Trophoblast cell (in vitro differentiated cells and primary cell): ENCODE results near the gene ICAM4.

Source experiments
- DNase-seq, 2 donors: peaks; one replicate each; pipeline ENCODE4 v3.0.0-alpha.2; 2016
- H2AFZ ChIP-seq: 2 replicates; pipeline ENCODE4 v1.6.1; 2013; ENCODE audit warnings: low read length, moderate library complexity, mild to moderate bottlenecking; ENCODE audit not compliant: insufficient read depth, poor library complexity
- H2AK5ac ChIP-seq: 2 replicates; pipeline ENCODE4 v1.6.1; 2013; ENCODE audit warnings: mild to moderate bottlenecking, low read length
- H2BK120ac ChIP-seq: 2 replicates; pipeline ENCODE4 v1.6.1; 2013; ENCODE audit warnings: low read length, mild to moderate bottlenecking, moderate library complexity; ENCODE audit not compliant: insufficient read depth, poor library complexity
- H2BK12ac ChIP-seq: 2 replicates; pipeline ENCODE4 v1.6.1; 2013; ENCODE audit warnings: mild to moderate bottlenecking, low read length, moderate library complexity
- H2BK5ac ChIP-seq: 2 replicates; pipeline ENCODE4 v1.6.1; 2013; ENCODE audit warnings: low read length, low read depth, moderate library complexity, mild to moderate bottlenecking; ENCODE audit not compliant: poor library complexity
- H3K14ac ChIP-seq: 2 replicates; pipeline ENCODE4 v1.6.1; 2013; ENCODE audit warnings: mild to moderate bottlenecking, low read length
- H3K18ac ChIP-seq: 2 replicates; pipeline ENCODE4 v1.6.1; 2013; ENCODE audit warnings: mild to moderate bottlenecking, low read length
- H3K23ac ChIP-seq: 2 replicates; pipeline ENCODE4 v1.6.1; 2013; ENCODE audit warnings: low read length
- H3K27ac ChIP-seq: 2 replicates; pipeline ENCODE4 v1.5.1; 2013; ENCODE audit warnings: low read depth, mild to moderate bottlenecking, inconsistent platforms, low read length, moderate library complexity
- H3K27me3 ChIP-seq: 2 replicates; pipeline ENCODE4 v1.6.1; 2013; ENCODE audit warnings: inconsistent platforms, mild to moderate bottlenecking, low read length, moderate library complexity; ENCODE audit not compliant: insufficient read depth
- H3K36me3 ChIP-seq, 2 experiments: 1 replicate in 1 of 2; 2 replicates in 1 of 2; pipeline ENCODE4 v1.6.1; 2013; ENCODE audit warnings: low read length in 2 of 2, mild to moderate bottlenecking in 2 of 2, moderate library complexity in 1 of 2; ENCODE audit not compliant: insufficient read depth in 2 of 2, control insufficient read depth in 1 of 2
- H3K4ac ChIP-seq: 2 replicates; pipeline ENCODE4 v1.6.1; 2013; ENCODE audit warnings: low read depth, mild to moderate bottlenecking, low read length, moderate library complexity
- H3K4me1 ChIP-seq, 2 experiments: 1 replicate in 1 of 2; 2 replicates in 1 of 2; pipeline ENCODE4 v1.6.1; 2013; ENCODE audit warnings: low read length in 2 of 2, mild to moderate bottlenecking in 2 of 2, moderate library complexity in 1 of 2; ENCODE audit not compliant: insufficient read depth in 2 of 2, control insufficient read depth in 1 of 2
- H3K4me2 ChIP-seq: 2 replicates; pipeline ENCODE4 v1.6.1; 2013; ENCODE audit warnings: inconsistent platforms, mild to moderate bottlenecking, low read length, moderate library complexity
- H3K4me3 ChIP-seq: 2 replicates; pipeline ENCODE4 v1.5.1; 2013; ENCODE audit warnings: mild to moderate bottlenecking, low read depth, low read length, inconsistent platforms
- H3K79me1 ChIP-seq: one replicate; pipeline ENCODE4 v1.6.1; 2013; ENCODE audit warnings: low read length
- H3K79me2 ChIP-seq: 2 replicates; pipeline ENCODE4 v1.6.1; 2013; ENCODE audit warnings: low read length, mild to moderate bottlenecking; ENCODE audit not compliant: control insufficient read depth, insufficient read depth, poor library complexity
- H3K9ac ChIP-seq: 2 replicates; pipeline ENCODE4 v1.6.1; 2013; ENCODE audit warnings: mild to moderate bottlenecking, low read length
- H3K9me3 ChIP-seq: 2 replicates; pipeline ENCODE4 v1.6.1; 2013; ENCODE audit warnings: low read depth, mild to moderate bottlenecking, control low read depth, inconsistent platforms, low read length; ENCODE audit not compliant: insufficient read depth
- H4K12ac ChIP-seq: 2 replicates; pipeline ENCODE4 v1.6.1; 2013; ENCODE audit warnings: low read depth, mild to moderate bottlenecking, low read length, moderate library complexity
- H4K8ac ChIP-seq: 2 replicates; pipeline ENCODE4 v1.6.1; 2013; ENCODE audit warnings: low read depth, mild to moderate bottlenecking, low read length, moderate library complexity
- H4K91ac ChIP-seq: one replicate; pipeline ENCODE4 v1.6.1; 2013; ENCODE audit warnings: low read depth, mild to moderate bottlenecking, low read length, moderate library complexity
- WGBS: extraction: QIAGEN DNeasy Blood & Tissue Kit; methylation state at CpG from one replicate; pipeline ENCODE4 v1.1.7; 2013; ENCODE audit warnings: missing lambda C conversion rate; ENCODE audit not compliant: insufficient read length, insufficient coverage; ENCODE audit errors: extremely low coverage; 5-methylcytosine and 5-hydroxymethylcytosine counted together

ICAM4 gene

DNA sequence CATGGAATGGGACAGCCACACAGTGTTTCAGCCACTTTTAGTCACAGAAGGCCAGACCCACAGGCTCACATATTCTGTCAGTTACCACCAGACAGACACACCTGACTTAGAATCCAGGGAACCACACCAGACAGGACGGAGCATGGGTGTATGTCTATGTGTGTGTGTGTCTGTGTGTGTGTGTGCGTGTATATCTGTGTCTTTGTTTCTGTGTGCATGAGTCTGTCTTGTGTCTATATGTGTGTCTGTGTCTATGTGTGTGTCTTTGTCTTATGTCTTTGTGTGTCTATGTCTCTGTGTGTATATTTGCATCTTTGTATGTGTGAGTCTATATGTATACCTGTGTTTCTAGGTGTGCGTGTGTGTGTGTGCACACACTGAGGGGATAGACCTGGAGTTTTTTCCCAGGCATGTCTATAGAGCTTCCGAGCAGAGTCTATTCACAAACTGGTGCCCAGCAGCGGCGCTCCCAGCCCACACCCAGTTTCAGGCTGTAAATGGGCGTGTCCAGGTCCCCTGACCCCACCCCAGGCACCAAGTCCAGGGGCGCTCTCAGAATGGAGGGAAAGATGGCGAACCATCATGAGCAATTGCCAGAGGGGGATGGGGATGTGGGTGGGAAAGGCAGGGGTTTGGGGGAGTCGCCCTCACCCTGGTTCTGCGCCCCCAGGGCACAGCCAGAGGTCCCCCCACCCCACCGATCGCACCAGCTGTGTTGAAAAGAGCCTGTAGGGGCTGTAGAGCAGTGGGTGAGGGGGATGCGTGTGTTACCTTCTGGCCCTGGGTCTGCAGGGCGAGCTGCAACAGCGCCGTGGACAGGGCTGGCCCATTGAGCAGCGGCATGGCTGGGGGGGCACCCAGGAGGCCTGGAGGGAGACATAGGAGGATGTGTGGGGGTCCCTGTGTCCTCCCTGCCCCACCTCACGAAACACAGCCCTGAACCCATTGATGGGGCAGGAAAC is 35.4 kb downstream of the ICAM4 start:
- H3K23ac ChIP-seq: no peak overlapping the region
- H3K27me3 ChIP-seq: no peaks in the 10 kb centered on the region
- H3K27ac ChIP-seq: no peak overlapping the region
- no peak overlapping the region for H3K18ac ChIP-seq
- no peaks in the 10 kb centered on the region for H3K4me1 ChIP-seq
- H3K14ac ChIP-seq: no peak overlapping the region
- no CpG with 5 or more reads among the region's 19 CpGs for whole genome bisulfite sequencing
- H3K79me1 ChIP-seq: no peaks in the 10 kb centered on the region
- H2BK5ac ChIP-seq: no peak overlapping the region
- no peak overlapping the region for H4K12ac ChIP-seq
- H4K91ac ChIP-seq: no peak overlapping the region
- no peak overlapping the region for H3K4me3 ChIP-seq
- H3K36me3 ChIP-seq: peaks cover 84% of the 10 kb centered on the region in 2 experiments
- H2BK12ac ChIP-seq: no peak overlapping the region
- H2AFZ ChIP-seq: no peak overlapping the region
- no peaks in the 10 kb centered on the region for H3K79me2 ChIP-seq
- no peak overlapping the region for H3K4ac ChIP-seq
- no peak overlapping the region for H3K4me2 ChIP-seq
- no peak overlapping the region for H3K9ac ChIP-seq
- no peak overlapping the region for H2BK120ac ChIP-seq
- H4K8ac ChIP-seq: no peak overlapping the region
- no peak overlapping the region for H2AK5ac ChIP-seq
- no peaks in the 10 kb centered on the region for H3K9me3 ChIP-seq
- DNase-seq: no peak

DNA sequence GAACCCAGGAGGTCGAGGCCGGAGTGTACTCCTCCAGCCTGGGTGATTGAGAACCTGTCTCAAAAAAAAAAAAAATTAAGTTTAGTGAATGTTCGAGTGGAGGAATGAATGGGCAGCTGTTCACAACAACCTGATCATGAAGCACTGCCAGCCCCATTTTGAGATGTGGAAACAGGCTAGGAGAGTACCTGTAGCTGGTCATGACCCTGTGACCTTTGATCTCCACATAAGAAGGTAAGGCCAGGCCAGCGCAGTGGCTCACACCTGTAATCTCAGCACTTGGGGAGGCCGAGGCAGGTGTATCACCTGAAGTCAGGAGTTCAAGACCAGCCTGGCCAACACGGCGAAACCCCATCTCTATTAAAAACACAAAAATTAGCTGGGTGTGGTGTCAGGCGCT is 39.0 kb downstream of the ICAM4 start:
- Histone ChIP-seq H3K4me2 (no peak overlapping the region), H4K91ac (no peak overlapping the region), H3K4ac (no peak overlapping the region), H3K18ac (no peak overlapping the region), H3K27ac (no peak overlapping the region), H3K36me3 (peaks cover 86 to 90% of the 10 kb centered on the region in 2 experiments), H3K4me3 (no peak overlapping the region), H3K23ac (no peak overlapping the region), H3K4me1 (no peaks in the 10 kb centered on the region), H4K12ac (no peak overlapping the region), H2AK5ac (no peak overlapping the region), H2BK12ac (no peak overlapping the region), H3K27me3 (no peaks in the 10 kb centered on the region), H3K79me2 (no peaks in the 10 kb centered on the region), H2BK120ac (no peak overlapping the region), H3K14ac (no peak overlapping the region), H3K9me3 (peaks cover 2% of the 10 kb centered on the region), H2AFZ (no peak overlapping the region), H2BK5ac (no peak overlapping the region), H4K8ac (no peak overlapping the region), H3K9ac (no peak overlapping the region), H3K79me1 (no peaks in the 10 kb centered on the region)
- no peak for DNase-seq
- no CpG with 5 or more reads among the region's 8 CpGs for WGBS

GRCh38 chr19:10327793-10328192 is 41.0 kb downstream of the ICAM4 start:
- peaks cover 69% of the 10 kb centered on the region in 2 experiments for H3K36me3 ChIP-seq
- no peak overlapping the region for H3K14ac ChIP-seq
- H2BK120ac ChIP-seq: no peak overlapping the region
- no peak for DNase-seq
- H3K18ac ChIP-seq: no peak overlapping the region
- H2BK12ac ChIP-seq: no peak overlapping the region
- H3K23ac ChIP-seq: no peak overlapping the region
- H3K4me1 ChIP-seq: peaks cover 5 to 8% of the 10 kb centered on the region in 2 experiments
- H3K4ac ChIP-seq: no peak overlapping the region
- H3K9ac ChIP-seq: no peak overlapping the region
- peaks cover 7% of the 10 kb centered on the region for H3K79me2 ChIP-seq
- no peaks in the 10 kb centered on the region for H3K27me3 ChIP-seq
- H4K91ac ChIP-seq: no peak overlapping the region
- no peak overlapping the region for H2AFZ ChIP-seq
- H4K12ac ChIP-seq: no peak overlapping the region
- H3K79me1 ChIP-seq: no peaks in the 10 kb centered on the region
- H3K27ac ChIP-seq: no peak overlapping the region
- no peak overlapping the region for H2BK5ac ChIP-seq
- WGBS: no CpG with 5 or more reads among the region's 7 CpGs
- H3K4me3 ChIP-seq: no peak overlapping the region
- H2AK5ac ChIP-seq: no peak overlapping the region
- no peak overlapping the region for H4K8ac ChIP-seq
- H3K9me3 ChIP-seq: peaks cover 2% of the 10 kb centered on the region
- H3K4me2 ChIP-seq: no peak overlapping the region

DNA sequence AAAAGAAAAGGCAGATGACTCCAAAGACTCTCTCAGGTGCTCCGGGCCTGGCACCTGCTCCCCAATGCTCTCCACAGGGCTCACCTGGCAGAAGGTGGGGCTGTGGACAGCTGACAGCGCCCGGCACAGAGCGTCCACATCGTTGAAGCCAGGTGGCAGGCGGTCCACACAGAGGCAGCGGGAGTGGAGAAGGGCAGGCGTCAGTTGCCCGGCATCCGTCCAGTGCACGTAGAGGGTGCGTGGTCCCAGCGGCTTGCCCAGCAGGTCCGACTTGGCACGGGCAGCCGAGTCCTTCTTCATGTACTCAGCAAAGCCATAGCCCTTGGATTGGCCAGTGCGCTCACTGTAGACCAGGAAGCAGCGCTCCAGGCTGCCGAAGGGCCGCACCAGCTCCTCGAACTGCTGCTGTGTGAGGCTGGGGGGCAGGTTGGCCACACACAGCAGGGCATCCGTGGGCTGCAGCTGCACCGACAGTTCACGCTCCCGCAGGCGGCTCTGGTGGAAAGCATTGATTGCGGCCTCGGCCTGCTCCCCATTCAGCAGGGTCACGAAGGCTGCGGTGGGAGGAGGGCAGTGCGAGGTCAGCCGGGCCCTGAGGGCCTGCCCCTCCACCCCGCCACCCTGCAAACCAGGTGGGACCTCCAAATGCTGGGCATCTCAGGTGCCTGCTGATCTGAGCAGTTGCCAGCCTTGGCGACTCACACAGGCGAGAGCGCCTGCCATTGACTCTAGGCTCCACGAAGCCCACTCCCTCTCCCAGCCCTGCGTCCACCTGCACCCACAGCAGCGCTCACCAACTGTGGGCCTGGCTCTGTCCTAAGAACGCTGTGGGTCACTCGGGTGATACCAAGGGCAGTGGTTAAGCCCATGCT is 42.0 kb downstream of the ICAM4 start:
- no peak for DNase-seq

More for the DNA sequence above, 42.0 kb downstream of the ICAM4 start:
- H4K8ac ChIP-seq: no peak overlapping the region
- no peak overlapping the region for H3K4me2 ChIP-seq
- H2AFZ ChIP-seq: no peak overlapping the region
- peaks cover 11% of the 10 kb centered on the region for H3K79me2 ChIP-seq
- H3K9me3 ChIP-seq: peaks cover 2% of the 10 kb centered on the region
- H3K23ac ChIP-seq: no peak overlapping the region
- no peak overlapping the region for H2BK120ac ChIP-seq
- no CpG with 5 or more reads among the region's 41 CpGs for WGBS
- H3K36me3 ChIP-seq: peaks cover 60% of the 10 kb centered on the region in 2 experiments
- H4K91ac ChIP-seq: no peak overlapping the region
- H3K27ac ChIP-seq: no peak overlapping the region
- H2AK5ac ChIP-seq: no peak overlapping the region
- no peak overlapping the region for H3K18ac ChIP-seq
- H4K12ac ChIP-seq: no peak overlapping the region
- no peak overlapping the region for H3K4ac ChIP-seq
- H3K79me1 ChIP-seq: peaks cover 4% of the 10 kb centered on the region
- H3K4me3 ChIP-seq: no peak overlapping the region
- H3K14ac ChIP-seq: no peak overlapping the region
- H3K9ac ChIP-seq: no peak overlapping the region
- no peaks in the 10 kb centered on the region for H3K27me3 ChIP-seq
- peaks cover 5 to 9% of the 10 kb centered on the region in 2 experiments for H3K4me1 ChIP-seq
- H2BK12ac ChIP-seq: no peak overlapping the region
- H2BK5ac ChIP-seq: no peak overlapping the region
